C1 segment of cervical spinal cord (tissue), 14 donors: ENCODE data around the gene TSPAN2.

Source experiments
- DNase-seq, 14 donors: peaks; one replicate each; lab custom pipeline; 2025; lab: John Stamatoyannopoulos, UW

The TSPAN2 gene

DNA sequence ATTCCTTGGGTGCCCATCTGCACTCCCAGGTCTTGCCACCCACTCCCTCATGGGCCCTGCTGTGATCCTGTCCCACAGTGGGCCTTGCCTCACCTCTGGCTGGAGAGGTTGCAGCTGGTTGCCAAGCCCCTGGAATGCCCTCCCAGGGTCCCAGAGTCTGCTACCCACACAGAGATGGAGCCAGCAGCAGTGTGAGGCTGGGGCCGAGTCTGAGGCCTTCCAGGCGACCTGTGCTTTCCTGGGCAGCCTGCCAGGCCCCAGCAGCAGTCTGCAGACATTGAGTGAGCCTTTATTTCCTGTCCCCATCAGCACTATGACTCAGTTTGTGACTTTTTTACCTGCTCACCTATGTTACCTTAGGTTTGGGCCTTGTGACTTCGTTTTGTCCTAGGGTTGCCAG is 25.0 kb upstream of the TSPAN2 start:
- DNase-seq = no peak

DNA sequence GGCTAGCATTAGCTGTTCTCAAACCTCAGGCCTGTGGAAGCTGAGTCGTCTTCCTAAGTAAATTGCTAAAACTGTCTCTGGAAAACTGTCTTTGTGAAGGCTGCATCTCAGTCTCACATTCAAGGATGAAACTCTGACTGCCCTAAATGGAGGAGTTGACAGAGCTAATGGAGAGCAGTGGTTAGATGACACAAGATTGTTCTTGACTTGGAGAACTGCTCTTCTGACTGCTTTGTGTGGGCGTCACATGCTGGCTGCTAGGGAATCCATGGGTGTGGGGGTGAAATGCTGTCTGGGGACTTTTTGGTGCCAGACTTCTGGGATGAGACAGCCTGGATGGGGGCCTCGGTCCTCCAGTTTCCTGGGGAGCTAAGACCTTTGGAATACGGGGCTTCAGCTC is 24.5 kb upstream of the TSPAN2 start:
- no peak for DNase-seq

GRCh38 chr1:115112496-115113375 is 23.4 kb upstream of the TSPAN2 start:
- peak in 4 of 14 donors; percentile 5 to 20 (median 10) for DNase-seq

DNA sequence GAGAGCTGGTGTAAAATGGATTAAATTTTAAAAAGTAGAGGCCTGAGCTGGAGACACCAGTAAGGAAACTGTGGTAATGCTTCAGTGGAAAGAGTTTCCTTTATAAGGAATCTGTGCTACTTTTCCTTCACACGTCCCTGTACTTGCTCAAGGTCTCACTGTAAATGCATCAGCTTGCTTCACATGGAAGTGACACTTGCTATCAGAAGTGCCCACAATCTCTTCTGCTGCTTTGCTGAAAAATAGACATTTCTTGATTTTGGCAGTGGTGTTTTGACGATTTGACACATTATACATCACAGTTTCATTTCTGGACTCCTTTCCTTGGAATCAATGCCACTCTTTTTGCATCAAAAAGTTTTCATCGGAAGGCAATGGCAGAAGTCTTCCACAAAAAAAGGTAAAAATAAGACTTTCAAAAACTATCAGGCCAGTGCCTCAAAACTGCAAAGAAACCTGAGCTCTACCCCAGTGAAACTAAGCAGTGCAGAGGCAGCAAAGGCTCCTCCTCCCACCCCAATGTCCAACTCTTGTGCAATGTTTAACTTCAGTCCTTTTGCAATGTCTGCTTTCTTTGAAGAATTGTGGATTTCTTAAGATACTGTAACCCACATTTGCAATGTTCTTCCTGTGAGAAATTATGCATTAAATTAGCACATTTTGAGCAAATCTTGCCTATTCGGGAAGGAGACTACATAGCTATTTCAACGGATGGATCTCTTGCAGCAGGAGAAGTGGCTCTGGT is 18.4 kb upstream of the TSPAN2 start:
- DNase-seq = no peak

- DNase-seq = no peak
These were observed 16.5 kb upstream of the TSPAN2 start for GRCh38 chr1:115105831-115106230.

DNA sequence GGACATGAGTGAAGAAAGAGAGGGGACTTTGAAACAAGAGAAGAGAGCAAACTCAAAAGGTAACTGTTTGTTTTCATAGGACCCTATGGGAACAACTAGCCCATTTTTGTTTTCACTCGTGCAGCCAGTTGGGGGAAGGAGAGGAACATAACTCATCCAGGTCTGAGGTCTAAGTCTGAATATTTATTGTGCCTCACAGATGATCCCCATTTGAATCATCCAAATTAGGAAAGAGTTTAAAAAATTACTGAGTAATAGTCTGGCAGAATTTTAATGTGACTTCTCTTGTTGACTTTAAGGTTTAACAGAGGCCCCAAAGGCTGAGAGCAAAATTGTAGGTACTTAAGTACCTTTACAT is 10.4 kb upstream of the TSPAN2 start:
- DNase-seq = no peak

DNA sequence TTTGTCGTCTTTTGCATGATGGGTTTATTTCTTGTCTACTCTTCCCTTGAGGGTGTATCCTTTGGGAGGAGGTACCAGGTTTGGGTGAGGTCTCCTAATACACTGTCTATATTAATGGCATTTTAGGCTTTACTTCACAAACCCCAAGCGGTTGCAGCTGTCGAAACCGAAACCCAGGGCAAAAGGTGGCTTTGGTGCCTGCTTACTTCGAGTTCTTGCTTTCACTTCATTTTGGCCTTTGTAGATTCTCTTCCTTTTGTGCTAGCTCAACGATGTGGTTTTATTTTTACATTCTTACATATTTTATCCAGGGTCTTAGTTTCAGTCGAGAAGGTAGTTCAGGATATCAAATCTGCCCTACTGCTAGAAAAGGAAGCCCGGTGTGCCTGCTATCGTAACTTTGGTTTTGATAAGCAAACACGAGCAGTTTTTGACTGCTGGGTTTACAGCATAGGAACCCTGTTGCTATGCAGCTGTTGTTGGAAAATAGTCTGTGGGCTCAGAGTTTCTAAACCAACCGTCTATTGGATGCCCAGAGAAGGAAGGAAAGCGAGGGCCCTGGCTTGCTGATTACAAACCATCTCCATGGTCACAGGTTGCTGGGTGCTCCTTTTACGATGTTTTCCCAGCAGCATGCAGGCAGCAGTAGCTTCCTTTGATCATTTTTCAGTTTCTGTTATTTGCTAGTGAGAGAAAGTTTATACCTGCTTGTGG is 9.8 kb upstream of the TSPAN2 start:
- DNase-seq = no peak

DNA sequence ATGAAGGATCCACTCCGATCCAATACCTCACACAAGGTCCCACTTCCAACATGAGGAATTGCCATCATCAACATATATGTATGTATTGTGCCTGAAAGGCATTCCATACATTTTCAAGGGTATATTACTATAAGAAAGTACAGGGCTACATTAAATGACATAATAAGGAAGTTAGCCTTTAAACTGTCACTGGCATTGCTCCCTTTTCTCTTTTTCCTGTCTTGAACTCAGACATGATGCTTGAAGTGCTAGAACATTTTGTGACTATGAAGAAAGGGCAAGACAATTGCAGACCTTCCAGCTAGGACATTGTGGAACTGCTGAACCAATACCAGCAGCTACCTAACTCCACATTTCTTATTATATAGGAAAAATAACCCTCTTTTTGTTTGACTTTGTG is 2.9 kb upstream of the TSPAN2 start:
- DNase-seq = no peak

DNA sequence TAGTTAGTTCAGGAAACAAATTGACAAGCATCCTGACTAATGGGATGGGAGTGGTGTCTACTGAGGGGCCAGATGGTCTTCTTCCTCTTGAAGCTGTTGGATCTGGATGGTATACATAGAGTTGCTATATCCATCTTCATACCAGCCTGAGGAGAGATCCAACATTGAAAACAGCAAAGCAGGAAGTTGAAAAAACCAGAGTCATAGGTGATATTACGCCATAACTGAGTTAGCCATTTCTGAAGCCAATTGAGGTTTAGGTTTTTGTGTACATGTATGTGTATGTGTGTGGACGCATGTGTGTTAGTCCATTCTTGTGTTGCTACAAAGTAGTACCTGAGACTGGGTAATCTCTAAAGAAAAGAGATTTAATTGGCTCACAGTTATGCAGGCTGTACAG is 2.3 kb upstream of the TSPAN2 start:
- DNase-seq = no peak

DNA sequence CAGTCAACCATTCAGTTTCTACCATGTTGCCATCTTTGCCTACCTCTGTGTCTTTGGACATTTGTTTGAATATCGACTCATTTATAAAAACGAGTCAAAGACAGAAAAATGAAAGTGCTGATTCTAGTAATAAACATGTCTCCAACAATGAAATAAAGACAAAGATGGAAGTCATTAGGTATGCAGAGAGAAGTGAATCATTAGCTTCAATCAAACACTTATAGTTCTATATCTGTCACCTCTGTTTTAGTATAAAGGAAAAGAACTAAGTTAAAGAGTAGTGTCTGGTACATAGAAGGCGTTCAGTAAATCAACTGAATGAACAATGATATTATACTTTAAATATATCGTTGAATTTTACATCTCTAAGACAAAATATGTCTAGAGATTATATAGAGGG is 1.7 kb upstream of the TSPAN2 start:
- DNase-seq = no peak

DNA sequence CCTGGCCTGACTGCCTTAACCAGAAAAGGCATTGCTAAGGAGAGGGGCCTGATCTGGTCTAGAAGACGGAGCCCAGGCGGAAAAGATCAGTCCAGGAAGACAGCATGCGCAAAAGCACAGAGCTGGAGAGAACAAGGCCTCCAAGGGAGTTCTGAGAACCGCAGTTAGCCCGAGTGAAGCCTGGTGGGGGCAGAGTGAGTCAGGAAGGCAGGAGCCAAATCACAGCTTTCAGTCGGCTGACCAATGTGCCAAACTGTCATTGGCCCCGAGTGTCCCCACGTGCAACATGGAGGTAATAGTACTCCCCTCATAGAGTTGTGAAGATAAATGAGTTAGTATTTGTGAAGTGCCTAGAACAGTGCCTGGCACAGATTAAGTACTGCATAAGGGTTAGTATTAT is 1.2 kb upstream of the TSPAN2 start:
- DNase-seq = no peak

GRCh38 chr1:115090186-115090490 is 835 bp upstream of the TSPAN2 start:
- no peak for DNase-seq

DNA sequence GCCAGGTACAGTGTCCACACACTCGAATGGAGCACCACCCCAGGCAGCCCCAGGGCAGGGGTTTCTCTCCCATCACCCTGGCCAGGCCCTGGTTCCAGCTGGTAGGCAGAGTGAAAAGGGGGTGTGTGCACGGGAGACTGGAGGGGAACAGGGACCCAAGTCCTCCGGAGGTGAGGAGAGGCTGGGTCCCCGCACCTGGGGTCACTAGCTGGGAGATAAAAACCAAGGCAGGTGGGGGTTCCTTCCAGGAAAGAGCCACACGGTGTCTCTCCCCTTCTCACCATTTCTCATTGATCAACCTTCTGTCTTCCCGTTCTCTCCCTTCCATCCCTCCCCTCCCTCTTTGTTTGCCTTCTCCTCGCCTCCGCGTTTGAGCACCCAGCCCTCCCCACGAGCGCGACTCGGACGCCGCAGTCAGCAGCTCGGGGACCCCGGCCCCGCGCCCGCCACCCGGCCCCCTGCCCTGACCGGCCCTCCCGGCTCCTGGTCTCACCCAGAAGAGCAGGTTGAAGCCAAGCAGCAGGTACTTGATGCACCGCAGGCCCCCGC is 358 bp downstream of the TSPAN2 start:
- DNase-seq = no peak

DNA sequence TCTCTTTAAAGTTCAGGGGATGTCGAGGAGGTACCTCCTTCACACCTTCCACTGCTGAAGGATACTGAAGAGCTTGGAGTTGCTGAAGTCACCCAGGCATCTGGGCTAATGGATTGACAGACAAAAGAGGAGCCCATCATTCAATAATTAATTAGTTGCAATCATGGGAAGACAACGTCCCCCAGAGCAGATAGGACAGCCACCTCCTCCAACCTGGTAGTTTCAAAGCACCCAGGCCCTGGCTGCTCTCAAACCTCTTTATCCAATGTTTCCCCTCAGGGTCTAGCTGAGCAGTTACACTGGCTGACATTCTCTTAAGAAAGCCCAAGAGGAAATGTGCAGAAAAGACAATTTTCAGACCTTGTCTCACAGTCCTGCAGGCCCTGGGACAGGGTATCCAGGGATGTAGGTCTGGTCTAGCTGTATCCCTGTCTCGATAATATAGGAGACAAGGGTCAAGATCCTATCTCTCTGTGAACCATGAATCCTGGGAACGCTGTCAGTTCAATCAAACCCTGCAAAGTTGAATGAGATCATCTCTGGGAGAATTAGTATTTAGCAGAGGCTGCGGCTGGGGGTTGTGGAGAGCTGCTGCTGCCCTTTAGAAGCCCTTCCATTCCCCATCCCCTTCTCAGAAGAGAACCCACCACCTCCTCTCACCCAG is 1.1 kb downstream of the TSPAN2 start:
- no peak for DNase-seq

DNA sequence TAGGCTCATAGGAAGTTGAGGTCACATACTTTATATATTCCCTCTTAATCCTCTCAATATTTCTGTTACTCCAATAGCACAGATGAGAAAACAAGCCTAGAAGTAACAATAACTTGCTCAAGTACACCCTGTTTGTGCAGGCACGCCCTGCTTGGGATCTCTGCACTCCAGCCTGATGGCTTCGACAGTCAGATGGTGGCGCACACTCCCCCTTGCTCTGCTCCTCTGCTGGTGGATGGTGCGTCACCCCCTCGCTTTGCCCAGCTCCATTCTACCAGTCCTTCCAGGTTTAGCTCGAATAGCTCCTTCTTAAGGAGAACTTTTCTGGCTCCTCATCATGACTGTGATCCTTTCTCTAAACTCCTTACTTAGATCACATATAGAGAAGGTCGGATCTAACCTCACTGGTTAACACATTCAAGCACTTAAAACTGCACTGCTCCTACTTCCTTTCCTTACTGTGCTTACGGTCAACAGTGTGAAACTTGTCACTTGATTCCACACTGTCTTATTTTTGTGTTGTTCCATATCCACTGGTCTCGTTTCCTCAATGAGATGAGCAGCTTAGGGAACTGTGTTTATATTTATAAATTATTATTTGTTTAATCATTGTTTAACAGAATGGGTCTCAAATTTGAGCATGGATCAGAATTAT is 3.0 kb downstream of the TSPAN2 start:
- DNase-seq = no peak

DNA sequence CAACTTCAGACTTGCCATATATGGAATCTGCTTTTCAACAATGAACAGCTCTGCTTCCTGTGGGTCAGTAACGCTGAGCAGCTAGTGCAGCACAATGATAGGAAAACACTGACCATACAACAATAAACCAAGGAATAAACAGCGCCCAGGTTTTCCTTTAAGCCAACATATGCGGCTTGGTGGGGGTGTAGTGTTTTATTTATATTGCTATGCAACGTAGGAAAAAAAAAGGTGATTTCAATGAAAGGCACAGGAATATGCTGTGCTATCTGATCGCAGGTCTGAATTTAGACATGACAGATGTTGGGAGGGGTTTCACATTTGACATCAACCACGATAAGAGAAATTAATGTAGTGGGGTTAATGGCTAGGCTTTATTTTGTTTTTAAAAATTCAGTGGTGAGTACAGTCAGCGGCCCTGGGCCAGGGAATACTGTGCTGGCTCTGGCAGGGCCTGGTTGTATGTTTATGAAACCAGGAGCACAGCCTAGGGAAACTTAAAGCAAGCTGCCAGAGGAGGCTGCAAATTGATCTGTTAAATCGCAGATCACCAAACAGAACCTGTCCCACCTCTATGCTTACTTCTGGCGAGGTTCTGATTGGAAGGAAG is 4.3 kb downstream of the TSPAN2 start:
- DNase-seq = no peak

DNA sequence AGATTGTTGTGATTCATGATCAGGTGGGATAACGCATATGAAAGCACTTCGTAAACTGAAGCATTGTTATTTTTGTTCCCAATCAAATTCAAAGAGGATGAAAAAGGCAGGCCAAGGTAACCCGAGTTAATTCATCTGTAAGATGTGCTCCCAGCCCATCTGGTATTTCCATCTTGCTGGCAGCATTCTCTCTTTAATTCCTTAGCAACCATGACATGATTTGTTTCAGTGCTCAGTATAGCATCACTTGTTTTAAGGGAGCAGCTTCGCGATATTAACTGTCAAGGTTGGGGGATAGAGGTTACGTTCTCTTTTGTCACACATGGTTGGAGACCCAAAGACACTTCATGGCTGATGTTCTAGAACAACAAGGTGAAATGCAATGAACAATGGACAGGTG is 6.4 kb downstream of the TSPAN2 start:
- no peak for DNase-seq

DNA sequence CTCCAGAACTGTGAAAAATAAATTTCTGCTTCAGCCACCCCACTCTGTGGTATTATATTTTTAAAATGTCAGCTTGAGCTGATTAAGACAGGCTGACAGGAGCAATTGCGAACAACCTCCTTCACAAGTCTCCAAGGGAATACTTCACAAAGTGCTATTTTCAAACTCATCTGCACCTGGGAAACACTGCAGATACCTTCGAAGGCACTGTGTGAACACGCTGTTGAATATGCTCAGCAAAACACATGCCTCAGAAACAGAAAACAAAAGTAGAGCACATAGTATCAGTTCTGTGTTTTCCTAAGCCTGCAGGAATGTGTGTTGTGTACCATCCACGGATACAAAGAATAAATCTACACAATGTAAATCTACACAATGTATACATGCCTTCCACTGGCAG is 10.6 kb downstream of the TSPAN2 start:
- no peak for DNase-seq

- DNase-seq = no peak
These were observed 11.3 kb downstream of the TSPAN2 start for GRCh38 chr1:115077984-115078330.

DNA sequence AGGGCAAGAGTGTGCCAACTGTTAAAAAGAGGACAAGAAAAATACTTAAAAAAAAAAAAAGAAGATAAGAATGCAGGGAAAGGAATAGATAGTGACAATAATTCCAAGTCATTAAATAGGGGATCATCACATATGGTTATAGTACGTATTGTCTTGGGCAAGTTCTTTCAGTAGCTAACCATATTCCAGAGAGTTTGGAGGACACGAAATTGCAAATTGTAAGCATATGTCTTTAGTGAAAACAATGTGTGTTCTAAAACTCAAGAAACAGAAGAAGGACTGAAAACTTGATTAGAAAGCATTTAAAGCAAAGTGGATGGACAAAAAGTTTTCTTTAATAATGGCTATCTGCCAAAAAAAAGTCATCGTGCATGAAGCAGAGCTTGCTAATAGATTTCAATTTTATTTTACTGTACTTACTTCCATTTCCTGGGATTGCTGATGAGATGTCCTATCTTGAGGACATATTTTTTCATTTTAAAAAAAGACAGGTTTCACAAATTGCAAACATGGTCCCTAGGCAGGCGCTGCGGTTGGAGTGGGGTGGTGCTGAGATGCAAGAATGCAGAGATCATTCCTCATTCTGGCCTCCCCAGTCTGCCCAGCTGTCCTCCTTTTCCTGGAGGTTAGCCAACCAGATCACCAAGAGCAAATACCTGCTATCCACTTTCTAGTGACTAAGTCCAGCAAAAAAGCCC is 11.9 kb downstream of the TSPAN2 start:
- DNase-seq = no peak
